Measurements from ENCODE around the gene CSAG1.

DNA sequence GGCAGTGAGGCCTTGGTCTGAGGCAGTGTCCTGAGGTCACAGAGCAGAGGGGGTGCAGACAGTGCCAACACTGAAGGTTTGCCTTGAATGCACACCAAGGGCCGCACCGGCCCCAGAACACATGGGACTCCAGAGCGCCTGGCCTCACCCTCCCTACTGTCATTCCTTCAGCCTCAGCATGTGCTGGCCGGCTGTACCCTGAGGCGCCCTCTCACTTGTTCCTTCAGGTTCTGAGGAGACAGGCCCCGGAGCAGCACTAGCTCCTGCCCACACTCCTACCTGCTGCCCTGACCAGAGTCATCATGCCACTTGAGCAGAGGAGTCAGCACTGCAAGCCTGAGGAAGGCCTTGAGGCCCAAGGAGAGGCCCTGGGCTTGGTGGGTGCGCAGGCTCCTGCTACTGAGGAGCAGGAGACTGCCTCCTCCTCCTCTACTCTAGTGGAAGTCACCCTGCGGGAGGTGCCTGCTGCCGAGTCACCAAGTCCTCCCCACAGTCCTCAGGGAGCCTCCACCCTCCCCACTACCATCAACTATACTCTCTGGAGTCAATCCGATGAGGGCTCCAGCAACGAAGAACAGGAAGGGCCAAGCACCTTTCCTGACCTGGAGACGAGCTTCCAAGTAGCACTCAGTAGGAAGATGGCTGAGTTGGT lies 2.5 kb upstream of the CSAG1 start:
- TF ChIP-seq, protein P1, sequence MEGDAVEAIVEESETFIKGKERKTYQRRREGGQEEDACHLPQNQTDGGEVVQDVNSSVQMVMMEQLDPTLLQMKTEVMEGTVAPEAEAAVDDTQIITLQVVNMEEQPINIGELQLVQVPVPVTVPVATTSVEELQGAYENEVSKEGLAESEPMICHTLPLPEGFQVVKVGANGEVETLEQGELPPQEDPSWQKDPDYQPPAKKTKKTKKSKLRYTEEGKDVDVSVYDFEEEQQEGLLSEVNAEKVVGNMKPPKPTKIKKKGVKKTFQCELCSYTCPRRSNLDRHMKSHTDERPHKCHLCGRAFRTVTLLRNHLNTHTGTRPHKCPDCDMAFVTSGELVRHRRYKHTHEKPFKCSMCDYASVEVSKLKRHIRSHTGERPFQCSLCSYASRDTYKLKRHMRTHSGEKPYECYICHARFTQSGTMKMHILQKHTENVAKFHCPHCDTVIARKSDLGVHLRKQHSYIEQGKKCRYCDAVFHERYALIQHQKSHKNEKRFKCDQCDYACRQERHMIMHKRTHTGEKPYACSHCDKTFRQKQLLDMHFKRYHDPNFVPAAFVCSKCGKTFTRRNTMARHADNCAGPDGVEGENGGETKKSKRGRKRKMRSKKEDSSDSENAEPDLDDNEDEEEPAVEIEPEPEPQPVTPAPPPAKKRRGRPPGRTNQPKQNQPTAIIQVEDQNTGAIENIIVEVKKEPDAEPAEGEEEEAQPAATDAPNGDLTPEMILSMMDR (IDR thresholded peaks at IDR 0.05) = no peak
- no peak for TF ChIP-seq POLR2A (IDR thresholded peaks at IDR 0.05)

Data from lower leg skin (tissue), 3 donors.